Endothelial cell of umbilical vein (primary cell): ENCODE measurements around the gene TSPAN14. TPM values are rescaled to one million over a fixed set of nuclear protein-coding genes. Genes with fewer than 3 reads are reported as not detected.

Experiments
- BruUV-seq: library from RNA; stranded (reverse); fragments of 400-500 nt; replicated peaks from 2 replicates; lab custom pipeline; 2021; lab: Mats Ljungman, UMichigan
- CTCF ChIA-PET: fragments of 300-600, 350-600 bp; sonication (Branson Sonifier 250); formaldehyde crosslinking; loops from one replicate; lab custom pipeline; 2021; ENCODE audit warnings: antibody characterized with exemption, inconsistent platforms; lab: Charles Lee
- POLR2A ChIA-PET: fragments of 300-600, 350-600 bp; sonication (Branson Sonifier 250); formaldehyde crosslinking; loops from one replicate; lab custom pipeline; 2021; ENCODE audit warnings: antibody characterized with exemption, inconsistent platforms; lab: Charles Lee
- DNase-seq: peaks from one replicate; pipeline ENCODE4 v3.0.0-alpha.2; 2011; ENCODE audit warnings: low read depth, low spot score
- FAIRE-seq: peaks from 2 replicates; lab custom pipeline; 2011; peaks lifted over from hg19 to GRCh38; lab: Jason Lieb, UNC
- H2AFZ ChIP-seq: 2 replicates; pipeline ENCODE4 v1.6.0; 2012; ENCODE audit warnings: low read depth, low read length, control low read depth, inconsistent platforms
- H3K27ac ChIP-seq: 2 replicates; pipeline ENCODE4 v1.5.1; 2011; ENCODE audit warnings: low read depth, mild to moderate bottlenecking, control low read depth, low read length, moderate library complexity; ENCODE audit not compliant: insufficient read depth
- H3K27me3 ChIP-seq, 2 experiments: 2 replicates each; pipeline versions ENCODE4 v1.6.0 to v1.6.1; 2011; ENCODE audit warnings: low read length in 2 of 2, mixed read lengths in 1 of 2; ENCODE audit not compliant: control insufficient read depth in 2 of 2, insufficient read depth in 2 of 2
- H3K36me3 ChIP-seq, 2 experiments: 2 replicates in 1 of 2; 3 replicates in 1 of 2; pipeline ENCODE4 v1.5.1; 2011; ENCODE audit warnings: low read length in 2 of 2, mild to moderate bottlenecking in 1 of 2, moderate library complexity in 1 of 2; ENCODE audit not compliant: control insufficient read depth in 2 of 2, insufficient read depth in 2 of 2; ENCODE audit errors: extremely low read depth in 1 of 2
- H3K4me1 ChIP-seq: 3 replicates; pipeline ENCODE4 v1.5.1; 2011; ENCODE audit warnings: mild to moderate bottlenecking, low read length; ENCODE audit not compliant: control insufficient read depth, insufficient read depth; ENCODE audit errors: extremely low read depth
- H3K4me2 ChIP-seq: 2 replicates; pipeline ENCODE4 v1.6.1; 2011; ENCODE audit warnings: low read length, control low read depth, mixed read lengths; ENCODE audit not compliant: insufficient read depth
- H3K4me3 ChIP-seq, 3 experiments: fragments of 200-600 bp in 1 of 3; sonication (generic), shearing (Covaris generic) in 1 of 3; replicated peaks in 1 of 3; 2 replicates each; pipeline ENCODE4 v1.5.1; 2011 to 2016; ENCODE audit warnings: control low read depth in 3 of 3, low read length in 3 of 3, mild to moderate bottlenecking in 2 of 3, inconsistent platforms in 1 of 3, low read depth in 1 of 3, moderate library complexity in 1 of 3; ENCODE audit not compliant: insufficient read depth in 1 of 3
- H3K79me2 ChIP-seq: 2 replicates; pipeline ENCODE4 v1.6.0; 2012; ENCODE audit warnings: low read length, inconsistent platforms; ENCODE audit not compliant: control insufficient read depth, insufficient read depth
- H3K9ac ChIP-seq: replicated peaks from 2 replicates; pipeline ENCODE3; 2011; ENCODE audit warnings: low read length, control low read depth; ENCODE audit not compliant: insufficient read depth; ENCODE audit errors: extremely low read depth
- H3K9me1 ChIP-seq: replicated peaks from 3 replicates; pipeline ENCODE4 v1.6.0; 2011; ENCODE audit warnings: mild to moderate bottlenecking, low read length; ENCODE audit not compliant: control insufficient read depth, insufficient read depth; ENCODE audit errors: extremely low read depth
- H3K9me3 ChIP-seq: replicated peaks from 2 replicates; pipeline ENCODE4 v1.5.1; 2012; ENCODE audit warnings: low read length, inconsistent platforms; ENCODE audit not compliant: control insufficient read depth, insufficient read depth
- H4K20me1 ChIP-seq: replicated peaks from 2 replicates; pipeline ENCODE3; 2011; ENCODE audit warnings: mild to moderate bottlenecking, low read length; ENCODE audit not compliant: control insufficient read depth, insufficient read depth; ENCODE audit errors: extremely low read depth
- EZH2 ChIP-seq: IDR thresholded peaks from 2 replicates; pipeline ENCODE4 v1.6.1; 2012; ENCODE audit warnings: borderline replicate concordance, low read depth, mild to moderate bottlenecking, moderate library complexity, low read length, inconsistent platforms; ENCODE audit not compliant: severe bottlenecking
- FOS ChIP-seq: IDR thresholded peaks from 2 replicates; pipeline ENCODE4 v1.6.1; 2011; ENCODE audit warnings: mild to moderate bottlenecking, low read length, moderate library complexity, borderline replicate concordance; ENCODE audit not compliant: insufficient read depth
- GATA2 ChIP-seq: IDR thresholded peaks from 2 replicates; pipeline ENCODE4 v1.7.0; 2011; ENCODE audit warnings: low read depth, mild to moderate bottlenecking, moderate library complexity, mixed read lengths, low read length; ENCODE audit not compliant: insufficient read length, insufficient read depth
- JUN ChIP-seq: IDR thresholded peaks from 2 replicates; pipeline ENCODE4 v1.6.1; 2011; ENCODE audit warnings: borderline replicate concordance, low read depth; ENCODE audit not compliant: insufficient read length, insufficient read depth
- MAX ChIP-seq: IDR thresholded peaks from 2 replicates; pipeline ENCODE4 v1.6.1; 2011; ENCODE audit not compliant: insufficient read depth, insufficient read length
- MYC ChIP-seq: IDR thresholded peaks from one replicate; pipeline ENCODE4 v1.6.1; 2011; ENCODE audit warnings: mild to moderate bottlenecking, low read depth, low read length
- POLR2A ChIP-seq: IDR thresholded peaks from 2 replicates; pipeline ENCODE4 v1.6.1; 2012; ENCODE audit warnings: low read depth, mild to moderate bottlenecking, control low read depth, low read length
- POLR2AphosphoS5 ChIP-seq: IDR thresholded peaks from 2 replicates; pipeline ENCODE4 v1.6.1; 2012; ENCODE audit warnings: low read depth, mild to moderate bottlenecking, control low read depth, low read length, moderate library complexity; ENCODE audit not compliant: insufficient read depth
- dilution Hi-C: fragments of 300-500 bp; cut with MboI; formaldehyde crosslinking; loops from one replicate; pipeline ENCODE4 v1.15.0; 2019; ENCODE audit warnings: low sequenced_read_pairs; ENCODE audit not compliant: extremely low pct_ligation_motif_present
- intact Hi-C: fragments of 100-400 bp; cut with micrococcal nuclease; formaldehyde crosslinking; loops from one replicate; pipeline ENCODE4 v1.10.0; 2022
- polyA plus RNA-seq, 4 experiments: library from polyadenylated mRNA; depleted of rRNA in 3 of 4; stranded (reverse) in 3 of 4; unstranded in 1 of 4; fragments of >200 nt; gene quantifications; 2 replicates each; pipeline versions ENCODE4 v1.2.1 to v1.2.3, GENCODE V29; 2011 to 2012; ENCODE audit warnings: missing spikeins in 1 of 4
- total RNA-seq: library from RNA; stranded (reverse); gene quantifications from 2 replicates; pipeline ENCODE4 v1.2.3, GENCODE V29; 2021
- TF ChIP-seq, protein P1 (sequence below), 2 donors: IDR thresholded peaks; 1 replicate in 1 of 2; 2 replicates in 1 of 2; pipeline ENCODE4 v1.5.1; 2011; ENCODE audit warnings: low read length in 2 of 2, mild to moderate bottlenecking in 2 of 2, moderate library complexity in 2 of 2, control low read depth in 1 of 2, inconsistent platforms in 1 of 2, low read depth in 1 of 2; ENCODE audit not compliant: insufficient read depth in 1 of 2; ENCODE audit errors: extremely low read depth in 1 of 2

The TSPAN14 gene
- total and polyA plus RNA-seq, 2 donors (not counting 3 experiments of a cell fraction or from before 2014, with no cell fraction given): 210 to 242 TPM

DNA sequence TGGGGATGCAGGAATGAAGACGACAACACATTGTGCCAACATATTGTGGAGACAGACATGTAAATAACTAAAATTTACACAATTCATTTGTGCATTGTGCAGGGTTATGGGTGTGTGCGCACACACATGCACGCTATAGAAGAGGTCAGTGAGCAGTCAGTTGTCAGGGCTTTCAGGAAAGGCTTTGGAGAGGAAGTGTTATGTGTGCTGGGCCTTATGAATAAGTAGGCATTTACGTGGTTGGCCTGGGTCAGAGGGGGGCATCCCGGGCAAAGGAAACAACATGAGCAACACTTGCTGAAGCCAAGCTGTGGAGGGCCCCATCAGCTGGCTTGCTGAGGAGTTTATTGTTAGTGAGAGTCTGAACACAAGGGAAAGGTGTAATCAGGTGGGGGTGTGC, 41.6 kb upstream of the TSPAN14 start:
- peaks cover 75% of the 10 kb centered on the region for H3K79me2 ChIP-seq
- ChIA-PET CTCF (interaction anchor here (1.5 to 3.3 kb wide), 8 partner anchors 10 to 250 kb away, joined by 3 to 29 read pairs (median 7); no protein-coding TSS in a partner anchor), POLR2A (no interaction called here)
- TF ChIP-seq GATA2 (peak; percentile 45), POLR2A (peak; percentile 61), MAX (no peak), JUN (peak; percentile 17), EZH2 (no peak), POLR2AphosphoS5 (peak; percentile 81), FOS (peak; percentile 66), MYC (peak; percentile 23)
- TF ChIP-seq, protein P1, sequence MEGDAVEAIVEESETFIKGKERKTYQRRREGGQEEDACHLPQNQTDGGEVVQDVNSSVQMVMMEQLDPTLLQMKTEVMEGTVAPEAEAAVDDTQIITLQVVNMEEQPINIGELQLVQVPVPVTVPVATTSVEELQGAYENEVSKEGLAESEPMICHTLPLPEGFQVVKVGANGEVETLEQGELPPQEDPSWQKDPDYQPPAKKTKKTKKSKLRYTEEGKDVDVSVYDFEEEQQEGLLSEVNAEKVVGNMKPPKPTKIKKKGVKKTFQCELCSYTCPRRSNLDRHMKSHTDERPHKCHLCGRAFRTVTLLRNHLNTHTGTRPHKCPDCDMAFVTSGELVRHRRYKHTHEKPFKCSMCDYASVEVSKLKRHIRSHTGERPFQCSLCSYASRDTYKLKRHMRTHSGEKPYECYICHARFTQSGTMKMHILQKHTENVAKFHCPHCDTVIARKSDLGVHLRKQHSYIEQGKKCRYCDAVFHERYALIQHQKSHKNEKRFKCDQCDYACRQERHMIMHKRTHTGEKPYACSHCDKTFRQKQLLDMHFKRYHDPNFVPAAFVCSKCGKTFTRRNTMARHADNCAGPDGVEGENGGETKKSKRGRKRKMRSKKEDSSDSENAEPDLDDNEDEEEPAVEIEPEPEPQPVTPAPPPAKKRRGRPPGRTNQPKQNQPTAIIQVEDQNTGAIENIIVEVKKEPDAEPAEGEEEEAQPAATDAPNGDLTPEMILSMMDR (IDR thresholded peaks at IDR 0.05; ENCODE audit: extremely low read depth in 1 of 2, insufficient read depth in 1 of 2, low read depth in 1 of 2, low read length in 2 of 2): no peak
- H3K4me1 ChIP-seq: peaks cover 73% of the 10 kb centered on the region
- no peaks in the 10 kb centered on the region for H3K27me3 ChIP-seq
- BruUV-seq: no TSS peak
- no peak overlapping the region for H2AFZ ChIP-seq
- peak overlapping the region; percentile 93 for H3K27ac ChIP-seq
- DNase-seq (peak; percentile 97), FAIRE-seq (peak; percentile 91)
- peak overlapping the region in 1 of 3 experiments; percentile 2 for H3K4me3 ChIP-seq
- intact Hi-C loops: loop anchor here (1.0 to 5.0 kb wide), 2 partner anchors 31 to 210 kb away; no protein-coding TSS in a partner anchor
- peaks cover 0 to 4% of the 10 kb centered on the region in 2 experiments for H3K36me3 ChIP-seq
- dilution Hi-C loops: no loop called here
- H3K9me3 ChIP-seq: no peaks in the 10 kb centered on the region
- H3K9me1 ChIP-seq: no peaks in the 10 kb centered on the region
- H4K20me1 ChIP-seq: no peaks in the 10 kb centered on the region
- H3K4me2 ChIP-seq: peak overlapping the region; percentile 77
- H3K9ac ChIP-seq: peak overlapping the region; percentile 78
